GM19238 (cell line): ENCODE measurements around the gene NDUFA3.
"Not testable (repeated sequence)": the region's sequence is repeated elsewhere in the genome, so short reads cannot be mapped to it uniquely, and the experiment has no call there.

Source experiments
- DNase-seq: peaks from one replicate; pipeline ENCODE4 v3.0.0; 2011; ENCODE audit warnings: low spot score; ENCODE audit not compliant: insufficient read length

NDUFA3 gene

DNA sequence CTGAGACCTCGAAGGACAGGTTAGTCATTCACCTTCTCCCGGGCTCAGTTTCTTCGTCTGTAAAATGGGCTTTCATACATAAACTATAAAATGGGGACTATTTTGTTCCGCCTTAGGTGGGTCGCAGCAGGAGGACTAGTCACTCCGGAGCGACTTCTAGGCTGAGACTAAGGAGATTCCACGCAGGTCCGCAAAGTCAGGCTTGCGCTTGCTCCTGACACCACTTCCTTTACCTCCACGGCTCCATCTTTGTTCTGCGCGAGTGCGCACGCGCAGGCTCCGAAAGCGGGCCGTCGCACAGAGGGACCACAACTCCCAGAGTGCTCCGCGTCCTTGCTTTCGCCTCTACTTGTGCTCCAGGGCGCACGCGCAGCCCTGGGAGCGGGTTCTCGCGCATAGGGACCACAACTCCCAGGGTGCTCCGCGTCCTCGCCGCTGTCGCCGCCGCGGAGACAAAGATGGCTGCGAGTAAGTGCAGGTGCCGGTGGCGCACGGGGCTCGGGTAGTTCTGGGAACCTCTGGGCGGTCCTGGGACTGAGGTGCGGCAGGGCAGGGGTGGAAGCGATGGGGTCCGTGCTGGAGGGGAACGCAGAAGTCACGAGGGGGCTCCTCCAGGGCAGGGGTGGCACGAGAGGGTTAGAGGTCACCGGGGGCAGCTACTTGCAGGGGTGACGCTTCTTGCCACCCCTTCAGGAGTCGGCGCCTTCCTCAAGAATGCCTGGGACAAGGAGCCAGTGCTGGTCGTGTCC is at the start of gene NDUFA3:
Gene NDUFA3 (plus strand): TSS at position 435 of the 749 bp plus-strand sequence. CDS start 24 bp downstream, at position 459.
- peak; percentile 100 for DNase-seq

DNA sequence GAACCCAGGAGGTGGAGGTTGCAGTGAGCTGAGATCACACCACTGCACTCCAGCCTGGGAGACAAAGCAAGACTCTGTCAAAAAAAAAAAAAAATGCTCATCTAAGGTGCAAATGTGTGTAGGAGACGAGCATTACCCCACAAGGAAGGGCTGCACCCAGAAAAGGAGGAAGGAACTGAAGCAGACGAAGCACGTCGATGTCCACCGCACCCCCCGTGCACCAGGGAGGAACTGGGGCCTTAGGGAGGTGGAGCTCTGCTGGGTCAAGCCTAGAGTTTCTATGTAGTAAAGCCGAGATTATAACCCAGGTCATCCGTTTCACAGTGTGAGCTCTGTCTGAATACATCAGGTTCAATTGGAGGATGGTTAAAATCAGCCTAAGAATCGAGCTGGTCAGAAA is 40.0 kb upstream of the NDUFA3 start:
- no peak for DNase-seq

DNA sequence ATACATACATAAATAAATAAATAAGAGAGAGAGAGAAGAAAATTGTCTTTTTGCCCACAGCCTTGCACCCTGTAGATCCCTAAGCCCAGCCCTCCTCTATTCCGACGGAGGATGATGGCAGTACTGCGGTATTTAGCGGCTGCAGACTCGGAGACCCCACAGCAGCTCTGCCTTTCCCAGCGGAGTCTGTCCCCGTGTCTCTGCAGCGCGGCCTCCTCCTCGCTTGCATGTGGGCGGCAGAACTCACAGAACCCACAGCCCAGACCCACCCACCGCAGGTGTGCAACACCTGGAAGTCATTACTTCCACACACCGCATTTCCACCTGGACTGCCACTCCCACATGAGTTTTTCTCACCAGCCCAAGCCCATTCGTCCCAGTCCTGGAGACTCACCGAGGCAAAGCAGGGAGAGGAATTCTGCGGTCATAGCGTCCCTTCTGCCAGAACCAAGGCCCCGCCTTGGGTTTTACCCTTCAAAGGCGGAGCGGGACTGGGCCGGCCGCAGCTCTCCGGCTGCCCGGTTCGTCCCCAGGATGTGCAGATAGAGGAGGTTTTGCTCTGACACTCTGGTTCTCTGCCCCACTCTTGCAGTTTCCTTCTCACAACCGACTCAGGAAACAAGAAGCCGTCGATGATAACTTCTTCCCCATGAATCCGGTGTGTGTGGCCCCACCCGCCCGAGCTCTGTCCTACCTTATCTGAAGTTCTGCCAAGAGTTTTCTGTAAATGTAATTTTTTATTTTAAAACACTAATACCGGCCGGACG is 39.1 kb upstream of the NDUFA3 start, which contains the start of gene VSTM1:
Gene VSTM1 (minus strand): TSS at position 548 of the 767 bp plus-strand sequence. CDS start 120 bp downstream, at position 428.
- DNase-seq, result no peak

DNA sequence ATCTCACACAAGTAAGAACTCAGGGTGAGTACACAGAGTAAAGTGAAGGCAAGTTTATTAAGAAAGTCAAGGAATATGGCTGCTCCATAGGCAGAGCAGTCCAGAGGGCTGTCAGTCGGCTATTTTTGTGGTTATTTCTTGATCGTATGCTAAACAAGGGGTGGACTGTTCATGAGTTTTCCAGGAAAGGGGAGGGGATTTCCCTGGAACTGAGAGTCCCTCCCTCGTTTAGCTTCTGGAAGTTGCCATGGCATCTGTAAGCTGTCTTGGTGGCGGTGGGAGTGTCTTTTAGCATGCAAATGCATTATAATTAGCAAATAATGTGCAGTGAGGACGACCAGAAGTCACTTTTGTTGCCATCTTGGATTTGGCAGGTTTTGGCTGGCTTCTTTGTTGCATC is 33.2 kb upstream of the NDUFA3 start:
- DNase-seq, result no peak

DNA sequence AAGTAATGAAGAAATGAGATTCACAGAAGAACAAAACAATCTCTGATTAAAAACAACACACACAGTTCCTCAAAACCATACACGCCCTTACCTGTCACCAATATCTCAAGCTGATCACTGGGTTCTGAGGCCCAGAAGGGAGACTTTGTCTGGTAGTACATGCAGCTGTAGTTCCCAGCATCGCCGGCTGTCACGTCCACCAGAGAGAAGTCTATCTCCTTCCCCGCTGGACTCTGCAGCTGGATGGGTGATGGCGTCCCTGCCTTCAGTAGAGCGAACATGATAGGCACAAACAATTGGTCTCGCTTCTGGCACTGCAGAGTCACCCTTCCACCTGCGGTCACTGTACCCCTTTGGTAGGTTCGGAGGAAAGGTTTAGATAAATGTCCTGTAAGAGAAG is 28.8 kb upstream of the NDUFA3 start:
- no peak for DNase-seq

DNA sequence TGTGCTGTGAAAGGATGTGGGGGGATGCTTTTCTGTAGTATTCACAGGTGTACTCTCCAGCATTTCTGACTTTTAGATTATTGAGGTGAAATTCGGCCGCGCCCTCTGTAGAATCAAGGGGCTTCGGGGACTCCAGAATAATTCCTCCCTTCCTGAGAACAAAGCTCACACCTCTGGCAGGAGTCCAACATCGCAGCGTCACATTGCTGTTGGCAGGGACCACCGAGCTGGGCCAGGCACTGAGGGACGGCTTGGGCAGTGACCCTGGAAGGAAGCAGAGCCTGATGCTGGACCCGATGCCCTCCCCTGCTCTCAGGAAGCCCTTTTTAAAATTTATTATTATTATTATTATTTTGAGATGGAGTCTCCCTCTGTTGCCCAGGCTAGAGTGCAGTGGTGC is 27.8 kb upstream of the NDUFA3 start:
- DNase-seq, result no peak

DNA sequence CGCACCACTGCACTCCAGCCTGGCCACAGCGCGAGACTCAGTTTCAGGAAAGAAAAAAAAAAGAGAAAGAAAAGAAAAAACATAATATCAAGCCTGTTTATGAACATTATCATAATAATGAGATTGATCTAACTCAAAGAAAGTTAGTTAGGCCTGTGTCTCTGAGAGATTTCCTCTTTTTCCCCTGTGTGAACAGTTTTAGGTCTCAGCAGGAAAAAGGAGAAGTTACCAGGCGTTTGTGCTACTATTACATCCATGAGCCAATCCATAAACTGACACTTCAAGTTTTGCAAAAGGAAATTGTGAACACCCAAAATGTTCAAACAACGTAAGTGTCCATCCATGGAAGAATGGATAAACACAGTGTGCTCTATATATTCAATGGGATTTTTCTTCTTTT is 25.3 kb upstream of the NDUFA3 start:
- DNase-seq, result no peak

DNA sequence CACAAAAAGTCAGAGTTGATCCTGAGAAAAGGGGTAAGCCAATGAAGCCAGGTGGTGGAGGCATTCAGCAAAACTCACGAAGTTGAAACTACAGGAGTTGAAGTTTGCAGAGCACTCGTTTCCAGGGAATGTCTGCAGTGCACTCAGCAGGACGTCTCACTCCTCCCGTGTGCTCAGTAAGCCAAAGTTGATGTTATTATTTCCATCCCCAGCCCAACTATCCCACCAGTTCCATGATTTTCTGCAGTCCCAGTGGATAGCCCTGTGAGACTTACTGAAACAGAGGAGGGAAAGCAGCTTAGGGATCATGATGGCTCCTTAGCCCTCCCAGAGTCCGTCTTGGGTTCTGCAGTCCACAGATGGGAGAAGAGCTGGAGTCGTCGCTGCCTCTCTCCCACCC is 21.6 kb upstream of the NDUFA3 start, which contains the start of gene TARM1:
Gene TARM1 (minus strand): TSS at position 334 of the 400 bp plus-strand sequence. CDS start 25 bp downstream, at position 309.
- DNase-seq, result no peak

DNA sequence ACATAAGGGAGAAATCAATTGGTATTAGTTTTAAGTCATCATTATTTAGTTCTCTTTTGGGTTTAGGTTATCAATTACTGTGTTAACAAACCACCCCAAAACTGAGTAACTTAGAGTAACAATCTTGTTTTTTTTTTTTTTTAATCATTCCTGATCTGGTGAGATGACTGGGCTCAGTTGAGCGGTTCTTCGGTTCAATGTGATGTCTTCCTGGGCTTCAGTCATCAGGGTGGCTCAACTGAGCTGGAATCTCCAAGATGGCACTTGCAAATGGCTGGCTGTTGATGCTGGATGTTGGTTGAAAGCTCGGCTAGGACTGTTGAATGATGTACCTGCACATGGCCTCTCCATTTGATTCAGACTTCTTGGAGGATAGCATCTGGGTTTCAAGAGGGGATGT is 18.2 kb upstream of the NDUFA3 start:
- DNase-seq, result no peak

DNA sequence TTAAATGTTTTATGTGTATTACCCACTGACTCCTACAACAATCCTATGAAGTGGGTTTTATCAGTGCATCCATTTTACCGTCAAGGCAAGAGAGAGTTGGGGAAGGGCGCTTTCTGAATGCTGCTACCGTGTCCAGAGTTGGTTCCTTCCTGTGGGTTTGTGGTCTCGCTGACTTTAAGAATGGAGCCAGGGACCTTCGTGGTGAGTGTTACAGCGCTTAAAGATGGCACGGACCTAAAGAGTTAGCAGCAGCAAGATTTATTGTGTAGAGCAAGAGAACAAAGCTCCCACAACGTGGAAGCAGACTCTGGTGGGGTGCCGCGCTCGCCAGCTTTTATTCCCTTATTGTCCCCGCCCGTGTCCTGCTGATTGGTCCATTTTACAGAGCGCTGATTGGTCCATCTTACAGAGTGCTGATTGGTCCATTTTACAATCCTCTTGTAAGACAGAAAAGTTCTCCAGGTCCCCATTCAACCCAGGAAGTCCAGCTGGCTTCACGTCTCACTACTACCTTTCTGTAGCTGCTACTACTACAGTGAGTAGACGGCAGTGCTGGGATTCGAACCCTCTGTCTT is 8.1 kb upstream of the NDUFA3 start:
- DNase-seq, result no peak

DNA sequence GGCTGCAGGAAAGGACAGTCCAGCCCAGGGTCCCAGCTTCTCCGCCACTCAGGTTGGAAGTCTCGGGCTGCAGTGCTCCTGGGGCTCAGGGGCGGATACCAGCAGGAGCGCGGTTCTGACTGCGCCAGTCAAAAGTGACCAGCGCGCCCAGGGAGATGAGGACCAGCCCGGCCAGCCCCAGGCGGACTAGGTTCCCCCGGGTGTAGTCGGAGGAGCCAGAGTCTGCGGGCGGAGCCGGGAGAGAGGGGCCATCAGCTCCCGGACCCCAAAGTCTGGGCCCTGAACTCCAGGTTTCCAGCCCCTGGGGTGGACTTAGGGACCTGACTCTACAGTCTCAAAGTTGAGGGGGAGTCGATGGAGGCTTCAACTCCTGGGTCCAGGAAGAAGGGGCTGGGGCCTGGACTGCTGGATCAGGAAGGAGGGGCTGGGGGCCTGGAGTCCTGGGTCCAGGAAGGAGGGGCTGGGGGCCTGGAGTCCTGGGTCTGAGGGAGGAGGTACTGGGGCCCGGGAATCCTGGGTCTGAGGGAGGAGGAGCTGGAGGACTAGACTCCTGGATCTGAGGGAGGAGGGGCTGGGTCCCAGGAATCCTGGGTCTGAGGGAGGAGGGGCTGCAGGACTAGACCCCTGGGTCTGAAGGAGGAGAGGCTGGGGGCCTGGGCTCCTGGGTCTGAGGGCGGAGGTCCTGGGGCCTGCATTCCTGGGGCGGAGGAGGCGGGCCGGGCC is 7.4 kb upstream of the NDUFA3 start:
- no peak for DNase-seq

DNA sequence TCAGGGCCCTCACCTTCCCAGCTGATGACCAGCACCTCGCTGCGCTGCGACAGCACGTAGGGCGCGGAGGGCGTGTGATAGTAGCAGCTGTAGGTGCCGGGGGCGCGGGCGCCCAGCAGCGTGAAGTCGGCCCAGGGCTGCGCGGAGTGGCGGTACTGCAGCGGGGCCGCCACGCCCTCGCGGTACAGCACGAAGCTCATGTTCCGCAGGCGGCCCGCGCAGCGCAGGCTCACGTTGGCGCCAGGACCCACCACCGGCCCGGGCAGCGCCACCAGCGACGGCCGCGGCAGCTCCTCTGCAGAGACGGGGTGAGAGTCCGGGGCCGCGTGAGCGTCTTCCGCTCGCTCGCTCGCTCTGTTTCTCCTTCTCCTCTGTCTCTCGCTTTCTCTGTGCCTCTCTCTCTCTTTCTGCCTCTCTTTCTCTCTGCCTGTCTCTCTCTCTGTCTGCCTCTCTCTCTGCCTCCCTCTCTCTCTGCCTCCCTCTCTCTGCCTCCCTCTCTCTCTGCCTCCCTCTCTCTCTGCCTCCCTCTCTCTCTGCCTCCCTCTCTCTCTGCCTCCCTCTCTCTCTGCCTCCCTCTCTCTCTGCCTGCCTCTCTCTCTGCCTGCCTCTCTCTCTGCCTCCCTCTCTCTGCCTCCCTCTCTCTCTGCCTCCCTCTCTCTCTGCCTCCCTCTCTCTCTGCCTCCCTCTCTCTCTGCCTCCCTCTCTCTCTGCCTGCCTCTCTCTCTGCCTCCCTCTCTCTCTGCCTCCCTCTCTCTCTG is 6.6 kb upstream of the NDUFA3 start:
- DNase-seq, result not testable (repeated sequence)

DNA sequence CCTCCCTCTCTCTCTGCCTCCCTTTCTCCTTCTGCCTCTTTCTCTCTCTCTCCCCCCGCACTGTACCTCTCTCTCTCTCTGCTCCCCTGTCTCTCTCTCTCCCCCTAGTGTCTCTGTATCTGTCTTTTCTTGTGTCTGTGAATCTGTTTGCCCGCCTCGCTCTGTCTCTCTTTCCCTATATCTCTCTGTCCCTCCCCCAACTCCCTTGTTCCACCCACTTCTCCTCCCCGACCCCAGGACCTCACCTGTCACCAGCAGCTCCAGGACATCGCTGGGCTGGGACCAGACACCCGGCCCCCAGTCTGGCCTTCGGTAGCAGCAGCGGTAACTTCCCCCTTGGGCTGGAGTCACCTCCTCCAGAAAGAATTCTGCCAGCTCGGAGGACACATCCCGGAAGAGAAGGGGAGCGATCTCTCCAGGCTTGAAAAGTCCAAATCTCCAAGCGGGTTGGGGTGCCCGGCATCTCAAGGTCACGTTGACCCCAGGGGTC is 6.0 kb upstream of the NDUFA3 start:
- DNase-seq, result no peak

DNA sequence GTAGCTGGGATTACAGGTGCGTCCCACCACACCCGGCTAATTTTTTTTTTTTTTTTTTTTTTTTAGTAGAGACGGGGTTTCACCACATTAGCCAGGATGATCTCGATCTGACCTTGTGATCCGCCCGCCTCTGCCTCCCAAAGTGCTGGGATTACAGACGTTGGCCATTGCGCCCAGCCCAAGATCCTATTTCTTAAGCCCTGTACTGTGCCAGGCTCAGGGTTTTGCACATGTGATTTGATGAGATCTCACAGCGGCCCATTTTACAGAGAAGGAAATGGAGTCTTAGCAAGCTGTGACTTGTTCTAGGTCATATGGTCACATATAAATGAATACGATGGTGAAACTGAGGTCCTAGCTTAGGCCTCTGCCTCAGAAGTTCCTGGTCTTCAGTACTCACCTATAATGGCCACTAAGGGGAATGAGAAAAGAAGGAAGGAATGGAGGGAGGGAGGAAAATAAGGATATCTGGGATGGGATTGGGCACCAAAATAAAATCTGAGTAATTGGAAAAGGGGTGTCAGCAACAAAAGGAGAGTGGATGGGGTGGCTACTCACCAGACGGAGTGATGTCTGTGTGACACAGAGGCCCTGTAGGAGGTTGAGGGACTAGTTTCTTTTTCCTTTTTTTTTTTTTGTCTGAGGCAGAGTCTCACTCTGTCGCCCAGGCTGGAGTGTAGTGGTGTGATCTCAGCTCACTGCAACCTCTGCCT is 3.3 kb upstream of the NDUFA3 start:
- no peak for DNase-seq

DNA sequence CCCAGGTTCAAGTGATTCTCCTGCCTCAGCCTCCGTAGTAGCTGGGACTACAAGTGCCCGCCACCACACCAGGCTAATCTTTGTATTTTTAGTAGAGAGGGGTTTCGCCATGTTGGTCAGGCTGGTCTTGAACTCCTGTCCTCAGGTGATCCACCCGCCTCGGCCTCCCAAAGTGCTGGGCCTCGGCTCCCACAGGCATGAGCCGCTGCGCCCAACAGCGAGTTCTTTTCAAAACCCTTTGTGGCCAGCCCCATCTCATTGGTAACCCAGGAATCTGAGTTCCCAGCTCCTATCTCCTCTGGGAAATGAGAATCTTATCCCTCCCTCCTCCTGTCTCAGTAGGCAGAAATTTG is 2.8 kb upstream of the NDUFA3 start:
- not testable (repeated sequence) for DNase-seq

DNA sequence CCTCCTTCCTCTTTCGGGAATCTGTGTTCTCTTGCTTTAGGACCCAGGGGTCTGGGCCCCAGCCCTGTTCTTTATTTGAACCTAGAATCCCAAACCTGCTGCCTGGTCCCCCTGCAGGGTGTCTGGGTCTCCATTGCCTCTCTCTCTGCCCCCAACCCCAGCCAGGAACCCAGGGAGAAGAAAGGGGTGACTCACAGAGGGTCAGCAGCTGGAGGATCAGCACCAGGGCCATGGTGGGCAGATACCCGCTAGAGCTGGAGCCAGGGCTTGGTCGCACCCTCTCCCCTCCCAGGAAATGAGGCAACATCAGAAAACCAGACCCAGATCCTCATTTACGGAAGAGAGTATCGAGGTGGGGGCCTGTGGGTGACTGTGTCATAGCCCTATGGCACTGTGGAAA is 2.1 kb upstream of the NDUFA3 start, which contains the start of gene OSCAR:
Gene OSCAR (minus strand): TSS at position 243 of the 400 bp plus-strand sequence. CDS start 11 bp downstream, at position 232.
- DNase-seq, result no peak

DNA sequence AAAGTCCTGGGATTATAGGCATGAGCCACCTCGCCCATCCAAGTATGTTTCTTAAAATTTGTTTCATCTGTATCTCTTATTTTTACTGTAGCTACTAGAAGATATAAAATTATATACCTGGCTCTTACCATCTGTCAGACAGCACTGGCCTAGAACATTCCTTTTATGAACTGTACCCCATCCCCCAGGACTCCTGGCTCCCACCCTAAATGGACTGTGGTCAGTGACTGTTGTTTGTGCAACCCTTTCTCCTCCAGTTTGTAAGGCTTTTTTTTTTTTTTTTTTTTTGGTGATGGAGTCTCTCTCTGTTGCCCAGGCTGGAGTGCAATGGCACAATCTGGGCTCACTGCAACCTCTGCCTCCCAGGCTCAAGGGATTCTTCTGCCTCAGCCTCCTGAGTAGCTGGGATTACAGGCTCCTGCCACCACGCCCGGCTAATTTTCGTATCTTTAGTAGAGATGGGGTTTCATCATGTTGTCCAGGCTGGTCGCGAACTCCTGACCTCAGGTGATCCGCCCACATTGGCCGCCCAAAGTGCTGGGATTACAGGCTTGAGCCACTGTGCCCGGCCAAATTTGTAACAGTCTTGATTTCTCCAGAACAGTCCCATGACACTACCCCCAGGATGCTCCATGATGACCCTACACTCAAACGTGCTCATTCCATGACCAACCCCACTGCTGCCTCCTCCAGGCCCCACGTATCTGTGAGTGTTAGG is 2.5 kb downstream of the NDUFA3 start:
- no peak for DNase-seq

DNA sequence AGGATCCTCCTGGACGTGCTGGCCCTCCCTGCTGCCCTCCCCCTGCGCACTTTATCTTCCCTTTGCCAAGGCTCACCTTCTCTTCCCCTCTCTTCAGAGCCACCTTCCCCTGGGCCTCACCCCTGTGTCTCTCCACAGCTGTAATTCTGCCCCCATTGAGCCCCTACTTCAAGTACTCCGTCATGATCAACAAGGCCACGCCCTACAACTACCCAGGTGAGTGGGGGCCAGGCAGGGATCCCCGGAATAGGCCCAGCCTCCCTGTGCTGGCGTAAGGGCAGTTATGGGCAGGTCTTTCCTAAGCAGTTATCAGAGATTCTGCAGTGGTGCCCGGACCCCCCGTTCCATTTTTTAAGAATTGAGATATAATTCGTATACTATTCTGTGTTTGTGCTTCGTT is 3.1 kb downstream of the NDUFA3 start:
- no peak for DNase-seq

DNA sequence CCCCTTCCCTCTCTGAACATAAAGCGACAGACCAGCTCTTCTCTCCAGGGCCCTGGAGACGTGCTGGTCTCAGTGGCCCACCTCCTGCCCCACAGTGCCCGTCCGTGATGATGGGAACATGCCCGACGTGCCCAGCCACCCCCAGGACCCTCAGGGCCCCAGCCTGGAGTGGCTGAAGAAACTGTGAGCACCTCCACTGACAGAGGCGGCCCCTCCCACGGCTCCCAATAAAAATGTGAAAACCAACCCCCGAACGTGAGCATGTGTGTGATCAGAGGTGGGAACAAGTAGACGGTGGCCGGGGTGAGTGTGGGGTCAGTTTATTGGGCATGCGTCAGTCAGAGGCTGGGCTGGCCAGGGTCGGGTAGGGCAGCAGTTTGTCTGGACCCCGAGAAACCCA is 4.1 kb downstream of the NDUFA3 start:
- no peak for DNase-seq
